Stimulated activated CD8-positive, alpha-beta memory T cell treated with anti-CD3 and anti-CD28 coated beads, Interleukin-7, amount 100 ng/mL, for 48 hours (primary cell): ENCODE results near the gene HDGFL2.

Experiments
- DNase-seq, 2 donors: peaks; one replicate each; pipeline ENCODE4 v3.0.0-alpha.2; 2020; ENCODE audit warnings: low read depth in 1 of 2; ENCODE audit errors: extremely low read depth in 1 of 2

The HDGFL2 gene

GRCh38 chr19:4464815-4465581 lies 7.1 kb upstream of the HDGFL2 start:
- DNase-seq = no peak

- DNase-seq = no peak
Measured at GRCh38 chr19:4467835-4468234, 4.3 kb upstream of the HDGFL2 start.

- peak; percentile 92 to 98 for DNase-seq
Measured at GRCh38 chr19:4471403-4472173, 509 bp upstream of the HDGFL2 start.

DNA sequence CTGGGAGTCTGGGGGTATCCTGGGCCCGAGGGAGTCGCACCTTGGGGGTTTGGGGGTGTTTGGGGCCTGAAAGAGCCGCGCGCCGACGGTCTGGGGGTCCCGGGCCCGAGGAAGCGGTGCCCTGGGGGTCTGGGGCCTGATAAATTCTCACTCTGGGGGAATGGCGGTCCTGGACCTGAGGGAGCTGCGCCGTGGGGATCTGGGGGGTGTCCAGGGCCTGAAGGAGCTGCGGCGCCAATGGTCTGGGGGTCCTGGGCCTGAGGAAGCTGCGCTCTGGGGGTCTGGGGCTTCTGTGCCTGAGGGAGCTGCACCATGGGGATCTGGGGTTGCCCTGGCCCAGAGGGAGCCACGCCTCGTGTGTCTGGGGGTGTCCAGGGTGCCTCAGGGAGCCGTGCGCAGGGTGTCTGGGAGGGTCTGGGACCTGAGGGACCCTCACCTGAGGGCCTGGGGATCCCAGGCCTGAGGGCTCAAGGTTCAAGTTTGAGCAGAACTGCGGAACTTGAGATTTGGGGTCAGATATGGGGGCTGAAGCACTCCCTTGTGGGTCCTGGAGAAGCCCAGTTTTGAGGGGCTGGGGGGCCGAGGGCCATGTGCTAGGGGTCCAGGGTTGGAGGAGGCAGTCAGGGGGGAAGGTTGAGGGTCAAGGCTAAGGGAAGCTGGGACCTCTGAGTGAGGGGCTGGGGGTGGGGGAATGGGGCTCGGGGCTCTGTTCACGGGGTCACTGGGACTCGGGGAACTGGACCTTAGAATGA lies 1.1 kb downstream of the HDGFL2 start:
- no peak for DNase-seq

DNA sequence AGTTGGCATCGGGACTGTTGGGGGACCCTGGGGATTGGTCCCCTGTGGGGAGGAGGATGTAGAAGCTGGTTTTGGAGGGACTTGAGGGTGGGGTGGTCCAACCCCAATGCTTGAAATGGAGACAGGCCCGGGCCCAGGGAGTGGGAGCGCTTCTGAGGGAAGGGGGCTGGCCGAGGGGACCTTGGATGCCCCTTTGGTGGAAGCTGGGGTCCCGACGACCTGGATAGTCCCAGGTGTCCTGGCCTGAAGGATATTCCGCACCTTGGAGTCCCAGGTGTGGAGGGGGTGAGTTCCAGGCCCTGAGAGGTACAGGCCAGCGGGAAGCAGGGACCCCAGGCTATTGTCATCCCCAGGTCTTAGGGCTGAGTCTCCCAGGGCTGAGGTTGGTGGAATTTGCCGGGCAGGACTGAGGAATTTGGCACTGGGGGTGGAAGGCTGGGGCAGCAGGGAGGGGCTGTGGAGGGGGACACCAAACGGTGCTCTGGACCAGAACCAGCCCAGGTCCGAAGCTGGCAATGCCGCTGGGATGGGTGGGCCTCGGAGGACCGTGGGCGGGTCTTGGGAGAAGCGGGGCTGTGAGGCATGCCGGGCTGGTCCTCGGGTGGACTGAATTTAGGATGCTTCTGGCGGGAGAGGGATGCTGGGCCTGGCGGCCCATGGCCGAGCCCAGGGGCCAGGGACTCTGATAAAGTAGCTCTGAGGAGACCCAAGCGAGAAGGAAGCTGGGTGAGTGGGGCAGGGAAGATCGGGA lies 1.8 kb downstream of the HDGFL2 start:
- DNase-seq = no peak

DNA sequence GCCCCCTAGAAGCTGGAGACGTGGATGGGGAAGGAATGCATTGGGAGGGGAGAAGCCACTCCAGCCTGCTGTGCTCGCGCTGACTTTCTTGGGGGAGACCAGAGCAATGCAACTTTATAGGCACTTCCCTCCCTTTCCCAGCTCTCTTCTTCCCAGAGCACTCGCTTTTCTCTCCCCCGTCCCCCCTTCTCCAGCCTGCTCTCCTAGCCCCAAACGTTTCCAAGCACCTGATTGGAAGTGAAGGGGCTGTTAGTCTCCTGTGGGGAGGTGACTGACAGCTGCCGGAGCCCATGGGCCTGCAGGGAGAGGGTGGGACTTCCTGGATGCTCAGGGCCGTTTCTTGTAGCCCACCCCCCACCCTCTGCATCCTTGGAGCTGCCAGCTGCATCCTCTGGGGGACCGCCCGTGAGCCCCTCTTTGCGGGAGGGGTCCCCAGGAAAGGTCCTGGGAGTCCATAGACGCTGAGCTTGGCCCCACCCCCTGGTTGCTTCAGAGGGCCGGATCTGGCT lies 2.5 kb downstream of the HDGFL2 start:
- peak in 1 of 2 donors; percentile 15 for DNase-seq

GRCh38 chr19:4477034-4477801 lies 5.1 kb downstream of the HDGFL2 start:
- DNase-seq = no peak

DNA sequence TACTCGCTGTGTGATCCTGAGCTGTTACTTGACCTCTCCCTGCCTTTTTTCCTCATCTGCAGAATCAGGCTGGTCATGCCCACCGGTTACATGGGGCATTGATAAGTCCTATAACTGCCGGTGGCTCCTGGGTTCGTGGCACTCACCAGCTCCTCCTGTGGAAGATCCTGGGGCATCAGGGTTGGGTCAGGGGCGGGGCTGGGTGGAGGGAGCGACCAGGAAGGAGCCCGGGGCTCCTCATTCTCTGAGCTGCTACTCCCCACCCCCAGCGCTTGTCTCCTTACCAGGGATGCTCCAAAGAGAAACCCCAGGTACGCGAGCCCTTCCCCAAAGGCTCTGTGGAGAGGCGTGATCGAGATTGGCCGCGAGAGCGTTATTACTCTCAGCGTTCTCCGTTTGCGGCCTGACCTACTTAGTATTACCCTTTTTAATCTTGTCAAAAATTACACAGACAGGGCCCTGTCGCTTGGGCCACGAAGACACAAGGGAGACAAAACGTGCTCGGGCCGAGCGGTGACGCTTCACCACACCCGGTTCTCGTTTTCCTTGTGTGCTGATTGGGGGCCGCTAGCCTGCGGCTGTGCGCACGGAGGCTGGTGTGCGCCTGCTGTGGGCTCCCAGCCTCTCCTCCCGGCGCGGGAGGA lies 10.7 kb downstream of the HDGFL2 start:
- no peak for DNase-seq

- DNase-seq = no peak
Measured at GRCh38 chr19:4483385-4483784, 11.3 kb downstream of the HDGFL2 start.

GRCh38 chr19:4487572-4487971 lies 15.5 kb downstream of the HDGFL2 start:
- no peak for DNase-seq

- DNase-seq = no peak
Measured at GRCh38 chr19:4488496-4488895, 16.4 kb downstream of the HDGFL2 start.

- no peak for DNase-seq
Measured at GRCh38 chr19:4491446-4491845, 19.3 kb downstream of the HDGFL2 start.

DNA sequence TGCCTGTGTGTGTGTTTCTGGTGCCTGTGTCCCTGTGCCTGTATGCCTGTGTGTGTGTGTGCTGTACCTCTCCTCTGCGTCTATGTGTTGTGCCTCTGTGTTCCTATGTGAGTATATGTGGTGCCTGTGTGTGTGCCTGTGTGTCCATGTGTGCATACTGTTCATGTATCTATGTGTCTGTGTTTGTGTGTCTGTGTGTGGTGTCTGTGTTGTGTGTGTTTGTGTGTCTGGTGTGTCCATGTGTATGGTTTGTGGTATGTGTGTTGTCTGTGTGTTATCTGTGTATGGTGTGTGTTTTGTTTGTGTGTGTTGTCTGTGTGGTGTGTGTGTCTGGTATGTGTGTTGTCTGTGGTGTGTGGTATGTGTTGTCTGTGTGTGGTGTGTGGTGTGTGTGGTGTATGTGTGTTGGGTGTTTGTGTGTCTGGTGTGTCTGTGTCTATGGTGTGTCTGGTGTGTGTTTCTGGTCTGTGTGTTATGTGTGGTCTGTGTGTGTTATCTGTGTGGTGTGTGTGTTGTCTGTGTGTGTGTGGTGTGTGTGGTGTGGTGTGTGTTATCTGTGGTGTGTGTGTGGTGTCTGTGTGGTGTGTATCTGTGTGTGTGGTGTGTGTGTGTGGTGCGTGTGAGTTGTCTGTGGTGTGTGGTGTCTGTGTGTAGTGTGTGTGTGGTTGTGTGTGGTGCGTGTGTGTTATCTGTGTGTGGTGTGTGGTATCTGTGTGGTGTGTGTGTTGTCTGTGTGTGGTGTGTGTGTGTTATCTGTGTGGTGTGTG lies 20.4 kb downstream of the HDGFL2 start:
- no peak for DNase-seq

GRCh38 chr19:4493104-4493928 lies 21.2 kb downstream of the HDGFL2 start:
- no peak for DNase-seq

- DNase-seq = no peak
Measured at GRCh38 chr19:4493929-4494690, 22.0 kb downstream of the HDGFL2 start.

- no peak for DNase-seq
Measured at GRCh38 chr19:4494691-4495064, 22.6 kb downstream of the HDGFL2 start.

GRCh38 chr19:4495471-4495870 lies 23.4 kb downstream of the HDGFL2 start:
- DNase-seq = no peak
